DMS114 treated with DMSO at 0.1 percent for 48 hours (cell line): Measurements from ENCODE around the gene TCERG1L.

ENCODE experiments used
- DNase-seq: peaks from one replicate; lab custom pipeline; 2025; ENCODE audit not compliant: unreplicated experiment; lab: John Stamatoyannopoulos, UW

The TCERG1L gene

DNA sequence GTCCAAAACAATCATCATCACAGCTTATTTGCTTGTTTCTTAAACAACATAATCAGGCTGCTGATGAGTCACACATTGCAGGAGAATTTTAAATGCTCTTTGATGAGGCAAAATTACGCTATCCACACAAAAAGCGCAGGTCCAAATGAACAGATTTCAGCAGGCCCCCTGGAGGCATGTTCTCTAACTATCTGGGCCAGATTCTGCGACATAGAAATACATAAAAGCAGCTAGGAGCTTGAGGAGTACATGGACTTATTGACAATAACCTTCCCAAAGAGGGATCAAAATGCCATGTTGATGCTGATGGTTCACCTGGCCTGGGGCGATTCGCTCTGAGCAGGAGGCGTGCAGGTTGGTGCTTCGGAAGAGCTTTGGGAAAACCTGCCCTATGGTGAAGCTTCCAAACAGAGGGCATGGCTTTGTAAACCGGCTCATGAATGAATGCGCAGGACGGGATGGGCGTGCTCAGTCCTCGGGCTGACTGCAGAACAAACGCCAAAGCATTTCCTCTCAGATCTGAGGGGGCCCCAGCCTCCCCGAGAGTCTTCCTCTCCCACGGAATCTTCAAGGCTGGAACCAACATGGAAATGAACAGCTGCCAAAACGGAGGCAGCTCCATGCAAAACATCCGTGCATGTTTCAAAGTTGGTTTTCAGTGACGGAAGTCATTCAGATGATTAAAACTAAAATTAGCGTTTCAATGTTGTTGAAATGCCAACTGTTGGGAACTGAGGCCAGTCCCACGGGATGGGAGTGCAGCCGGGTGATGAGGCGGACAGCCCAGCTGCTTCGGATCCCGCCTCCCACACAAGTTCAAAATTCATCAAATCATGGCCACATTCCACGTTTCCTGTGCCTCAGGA lies 179.6 kb downstream of the TCERG1L start:
- no peak for DNase-seq

DNA sequence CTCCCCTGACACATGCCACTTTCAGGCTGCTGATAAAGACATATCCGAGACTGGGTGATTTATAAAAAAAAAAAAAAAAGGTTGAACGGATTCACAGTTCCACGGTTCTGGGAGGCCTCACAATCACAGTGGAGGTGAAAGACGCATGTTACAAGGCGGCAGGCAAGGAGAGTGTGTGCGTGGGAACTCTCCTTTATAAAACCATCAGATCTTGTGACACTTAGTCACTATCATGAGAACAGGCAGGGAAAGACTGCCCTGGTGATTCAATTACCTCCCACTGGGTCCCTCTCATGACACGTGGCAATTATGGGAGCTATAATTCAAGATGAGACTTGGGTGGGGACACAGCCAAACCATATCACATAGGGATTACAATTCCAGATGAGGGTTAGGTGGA lies 181.5 kb downstream of the TCERG1L start:
- DNase-seq: no peak

DNA sequence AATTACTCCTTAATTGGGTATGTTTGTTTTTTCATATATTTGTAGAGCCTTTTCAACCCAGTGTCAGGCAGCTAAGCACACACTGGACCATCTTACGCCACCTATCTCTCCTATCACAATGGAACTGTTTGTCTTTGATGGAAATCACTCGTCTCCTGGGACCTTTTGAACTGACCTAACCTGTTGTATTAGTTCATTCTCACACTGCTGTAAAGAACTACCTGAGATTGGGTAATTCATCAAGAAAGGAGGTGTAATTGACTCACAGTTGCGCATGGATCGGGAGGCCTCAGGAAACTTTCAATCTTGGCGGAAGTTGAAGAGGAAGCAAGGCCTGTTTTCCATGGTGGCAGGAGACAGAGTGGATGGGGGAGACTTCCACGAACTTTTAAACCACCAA lies 182.0 kb downstream of the TCERG1L start:
- no peak for DNase-seq

- DNase-seq: no peak
Observed at GRCh38 chr10:131128731-131129130, 182.8 kb downstream of the TCERG1L start.

- no peak for DNase-seq
Observed at GRCh38 chr10:131127610-131128009, 183.9 kb downstream of the TCERG1L start.

DNA sequence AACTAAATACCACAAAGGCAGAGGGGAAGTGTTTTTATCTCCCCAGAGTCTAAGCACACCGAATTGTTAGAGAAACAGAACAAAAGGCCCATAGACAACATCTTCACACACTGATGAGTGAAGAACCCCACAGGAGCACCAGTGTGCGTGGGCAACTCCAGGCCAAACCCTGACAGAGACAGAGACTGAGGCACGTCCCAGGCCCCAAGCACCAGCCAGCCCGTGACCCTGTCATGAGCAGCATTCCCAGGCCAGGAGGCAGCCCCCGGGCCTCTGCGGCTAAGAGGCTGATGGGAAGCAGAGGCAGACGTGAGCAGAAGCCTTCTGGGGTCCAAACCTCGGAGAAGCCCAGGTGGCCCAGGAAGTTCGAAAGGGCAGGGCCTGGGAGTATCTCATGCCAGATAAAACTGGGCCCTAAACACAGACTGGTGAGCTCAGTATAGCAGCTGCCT lies 184.4 kb downstream of the TCERG1L start:
- DNase-seq: no peak

DNA sequence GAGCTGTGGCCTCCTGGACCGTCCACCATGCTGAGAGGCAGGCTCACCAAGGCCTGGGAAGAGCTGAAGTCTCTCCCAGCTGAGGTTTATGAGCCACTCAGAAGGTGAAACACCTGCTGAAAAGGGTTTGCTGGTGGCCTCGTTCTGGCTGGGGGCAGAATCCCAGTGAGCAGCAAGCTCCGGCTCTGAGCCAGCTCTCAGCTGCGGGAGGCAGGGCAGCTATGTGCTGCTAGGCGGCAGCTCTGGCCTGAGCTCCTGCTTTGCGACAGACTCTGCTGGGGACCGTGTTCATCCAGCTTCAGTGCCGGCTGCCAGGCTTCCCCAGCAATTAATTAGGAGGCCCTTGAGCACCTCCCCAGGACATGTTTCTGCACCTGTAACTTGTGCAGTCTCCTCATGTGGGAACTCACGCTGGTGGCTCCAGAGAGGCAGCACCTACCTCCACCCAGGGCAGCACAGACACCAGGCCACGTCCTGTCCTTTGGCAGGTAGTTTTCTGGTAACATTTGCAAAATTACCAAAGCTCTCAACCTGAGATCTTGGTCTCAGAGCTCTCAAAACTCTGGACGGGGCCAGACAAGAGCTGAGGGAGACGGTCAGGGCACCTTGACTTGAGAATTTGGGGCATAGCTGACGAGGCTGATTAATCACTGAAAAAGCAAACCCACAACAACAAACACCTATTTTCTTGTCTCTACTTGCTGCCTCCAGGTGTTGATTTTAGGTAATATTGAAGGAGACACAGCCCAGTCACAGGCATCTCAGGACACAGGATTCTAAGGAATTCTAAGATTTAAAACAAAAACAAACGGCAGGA lies 185.0 kb downstream of the TCERG1L start:
- no peak for DNase-seq

DNA sequence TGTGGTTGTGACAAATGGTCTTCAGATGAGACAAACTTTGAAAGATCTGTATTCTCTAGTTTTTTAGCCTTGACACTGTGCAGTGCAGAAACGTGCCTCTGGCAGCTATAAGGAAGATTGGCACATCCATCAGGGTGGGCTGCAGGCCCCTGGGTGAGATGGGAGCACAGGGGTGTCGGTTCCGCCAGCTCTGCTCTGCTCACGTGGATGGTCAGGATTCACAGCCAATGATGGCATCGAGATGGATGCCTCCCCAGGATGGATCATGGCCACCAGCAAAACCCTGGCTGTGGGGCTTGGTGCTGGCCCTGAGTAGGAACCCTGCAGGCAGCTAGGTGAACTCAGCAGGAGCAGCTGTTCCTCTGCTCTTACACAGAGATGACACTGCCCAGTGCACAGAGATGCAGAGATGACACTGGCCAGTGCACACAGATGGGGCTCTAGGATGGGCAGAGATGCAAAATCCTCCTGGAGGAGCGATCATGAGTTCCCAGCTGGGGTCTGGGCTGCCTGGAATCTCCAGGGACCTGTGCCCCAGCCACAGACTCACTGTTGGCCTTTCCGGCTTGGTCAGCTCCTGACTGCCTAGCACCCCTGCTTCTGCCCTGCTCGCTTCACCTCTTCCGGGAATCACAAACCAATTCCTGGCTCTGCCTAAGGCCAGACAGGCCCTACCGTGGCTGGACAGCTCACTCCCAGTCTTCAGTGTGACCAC lies 185.9 kb downstream of the TCERG1L start:
- no peak for DNase-seq

- no peak for DNase-seq
Observed at GRCh38 chr10:131124945-131125344, 186.6 kb downstream of the TCERG1L start.

GRCh38 chr10:131123496-131123895 lies 188.0 kb downstream of the TCERG1L start:
- no peak for DNase-seq

- DNase-seq: no peak
Observed at GRCh38 chr10:131121511-131122035, 189.9 kb downstream of the TCERG1L start.

- no peak for DNase-seq
Observed at GRCh38 chr10:131119626-131120355, 191.7 kb downstream of the TCERG1L start.

DNA sequence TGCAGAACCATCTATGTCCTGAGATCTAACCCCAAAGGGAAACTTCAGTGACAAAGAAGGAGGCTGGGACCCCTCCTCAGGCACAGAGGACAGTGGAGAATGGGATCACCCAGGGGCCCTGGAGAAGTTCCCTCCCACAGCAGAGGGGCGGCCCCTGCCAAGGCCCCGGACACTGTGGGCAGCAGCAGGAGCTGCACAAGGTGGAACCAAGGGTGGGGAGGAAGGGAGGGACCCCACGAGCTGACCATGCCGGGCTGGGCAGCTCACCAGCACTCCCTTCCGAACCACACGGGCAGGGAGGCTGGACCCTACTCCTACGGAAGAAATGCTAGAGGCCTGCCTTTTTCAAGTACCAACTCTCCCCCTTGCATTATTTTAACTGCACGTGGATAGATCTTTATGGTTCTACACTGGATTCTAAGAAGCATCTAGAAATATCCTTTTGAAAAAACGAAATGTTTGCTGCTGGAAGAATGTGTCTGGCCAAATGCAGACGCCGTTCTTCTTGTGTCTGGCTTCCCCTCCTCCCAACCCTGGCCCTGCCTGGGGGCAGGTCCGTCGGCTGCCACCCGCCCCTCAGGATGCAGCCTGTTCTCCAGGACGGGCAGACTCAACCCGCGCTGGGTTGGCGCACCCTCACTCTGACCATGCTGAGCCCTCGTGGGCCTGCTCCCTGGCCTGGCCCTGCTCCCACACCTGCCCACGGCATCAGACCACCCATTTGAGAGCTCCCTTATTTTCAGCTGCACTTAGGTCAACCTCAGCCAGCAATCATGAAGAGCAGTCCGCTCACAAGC lies 193.9 kb downstream of the TCERG1L start:
- no peak for DNase-seq

GRCh38 chr10:131116991-131117375 lies 194.5 kb downstream of the TCERG1L start:
- no peak for DNase-seq

DNA sequence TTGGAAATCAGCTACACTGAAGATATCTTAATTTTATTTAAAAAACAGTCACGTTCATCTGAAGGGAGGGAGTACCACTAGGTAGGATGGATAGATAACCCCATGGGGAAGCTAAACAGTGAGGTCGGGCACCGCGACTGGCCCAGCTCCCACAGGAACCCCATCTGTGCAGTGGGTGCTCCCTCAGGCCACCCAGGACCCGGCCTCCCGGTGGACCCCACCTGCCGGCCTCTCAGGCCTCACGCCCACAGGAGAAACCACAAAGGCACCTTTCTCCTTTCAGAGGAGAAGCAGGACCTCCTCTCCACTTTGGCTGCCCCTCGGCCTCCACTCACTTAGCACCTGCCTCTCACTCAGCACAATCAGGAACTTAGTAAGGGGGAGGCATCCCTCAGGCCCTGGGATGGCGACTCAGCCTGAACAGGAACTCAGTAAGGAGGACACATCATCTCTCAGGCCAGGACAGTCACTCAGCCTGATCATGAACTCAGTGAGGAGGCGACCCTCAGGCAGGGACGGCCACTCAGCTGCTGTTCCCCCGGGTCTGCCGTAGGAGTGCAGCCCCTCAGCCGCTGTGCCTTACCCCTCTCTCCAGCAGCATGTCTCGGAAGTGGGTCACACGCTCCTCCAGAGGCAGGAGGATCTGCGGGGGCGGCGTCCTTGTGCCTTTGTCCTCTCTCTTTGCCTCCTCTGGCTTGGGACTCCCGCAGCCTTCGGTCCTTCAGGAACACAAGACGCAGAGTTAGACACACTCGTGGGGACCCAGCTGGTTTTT lies 195.1 kb downstream of the TCERG1L start:
- DNase-seq: no peak

DNA sequence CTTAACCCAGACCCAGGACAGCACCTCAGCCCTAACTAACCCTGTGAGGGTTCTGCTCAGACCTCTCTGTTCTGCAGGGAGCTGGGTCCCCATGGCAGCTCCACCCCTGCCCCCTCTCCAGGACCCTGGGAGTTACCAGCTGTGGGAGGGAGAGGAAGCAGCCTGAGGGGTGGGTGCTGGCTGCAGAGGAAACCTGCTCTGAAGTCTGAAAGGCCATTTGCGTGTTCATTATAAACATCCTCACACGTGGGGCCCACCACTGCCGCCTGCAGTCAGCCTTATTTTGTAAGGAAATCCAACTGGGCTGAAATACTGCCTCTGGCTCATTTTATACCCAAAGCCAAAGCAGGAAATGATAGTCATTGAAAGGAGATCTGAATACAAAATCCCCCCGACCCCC lies 195.7 kb downstream of the TCERG1L start:
- no peak for DNase-seq

- DNase-seq: no peak
Observed at GRCh38 chr10:131115321-131115720, 196.2 kb downstream of the TCERG1L start.

- no peak for DNase-seq
Observed at GRCh38 chr10:131114846-131115245, 196.7 kb downstream of the TCERG1L start.

GRCh38 chr10:131113709-131114291 lies 197.7 kb downstream of the TCERG1L start:
- DNase-seq: no peak
